IPS DF 6.9 (cell line): Measurements from ENCODE around the gene SRSF8.

Experiments
- DNase-seq: peaks from one replicate; pipeline ENCODE4 v3.0.0-alpha.2; 2013; ENCODE audit warnings: low read depth, low spot score
- H3K27ac ChIP-seq: one replicate; pipeline ENCODE4 v1.5.1; 2013; ENCODE audit warnings: low read length, control low read depth
- H3K27me3 ChIP-seq: 2 replicates; pipeline ENCODE4 v1.6.1; 2013; ENCODE audit warnings: mild to moderate bottlenecking, low read length; ENCODE audit not compliant: control insufficient read depth, insufficient read depth
- H3K36me3 ChIP-seq: 2 replicates; pipeline ENCODE4 v1.6.1; 2013; ENCODE audit warnings: low read length; ENCODE audit not compliant: control insufficient read depth, insufficient read depth
- H3K4me1 ChIP-seq: 2 replicates; pipeline ENCODE4 v1.6.1; 2013; ENCODE audit warnings: low read length; ENCODE audit not compliant: control insufficient read depth, insufficient read depth
- H3K4me3 ChIP-seq: 2 replicates; pipeline ENCODE4 v1.5.1; 2013; ENCODE audit warnings: mild to moderate bottlenecking, low read length
- H3K9me3 ChIP-seq: 2 replicates; pipeline ENCODE4 v1.6.1; 2013; ENCODE audit warnings: low read length, inconsistent platforms; ENCODE audit not compliant: control insufficient read depth, insufficient read depth
- WGBS: extraction: QIAGEN DNeasy Blood & Tissue Kit; methylation state at CpG from one replicate; pipeline ENCODE4 v1.1.7; 2013; ENCODE audit warnings: mixed read lengths, missing lambda C conversion rate; ENCODE audit not compliant: insufficient read length, insufficient coverage; 5-methylcytosine and 5-hydroxymethylcytosine counted together

The SRSF8 gene

DNA sequence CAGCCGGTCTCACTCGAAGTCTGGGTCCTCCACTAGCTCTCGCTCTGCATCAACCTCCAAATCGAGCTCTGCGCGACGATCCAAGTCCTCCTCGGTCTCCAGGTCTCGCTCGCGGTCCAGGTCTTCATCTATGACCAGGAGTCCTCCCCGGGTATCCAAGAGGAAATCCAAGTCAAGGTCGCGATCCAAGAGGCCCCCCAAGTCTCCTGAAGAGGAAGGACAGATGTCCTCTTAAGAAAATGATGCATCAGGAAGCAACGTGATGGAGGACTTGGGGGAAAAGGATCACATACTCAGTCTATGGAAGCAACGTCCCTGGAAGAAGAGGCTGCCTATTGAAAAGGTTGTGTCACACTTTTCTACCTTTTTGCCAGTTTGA is 1.1 kb downstream of the SRSF8 start:
- Histone ChIP-seq H3K27ac (no peak overlapping the region), H3K27me3 (no peaks in the 10 kb centered on the region), H3K4me1 (no peaks in the 10 kb centered on the region), H3K4me3 (peak overlapping the region; percentile 57), H3K36me3 (no peaks in the 10 kb centered on the region), H3K9me3 (no peaks in the 10 kb centered on the region)
- no CpG with 5 or more reads among the region's 16 CpGs for WGBS
- no peak for DNase-seq

DNA sequence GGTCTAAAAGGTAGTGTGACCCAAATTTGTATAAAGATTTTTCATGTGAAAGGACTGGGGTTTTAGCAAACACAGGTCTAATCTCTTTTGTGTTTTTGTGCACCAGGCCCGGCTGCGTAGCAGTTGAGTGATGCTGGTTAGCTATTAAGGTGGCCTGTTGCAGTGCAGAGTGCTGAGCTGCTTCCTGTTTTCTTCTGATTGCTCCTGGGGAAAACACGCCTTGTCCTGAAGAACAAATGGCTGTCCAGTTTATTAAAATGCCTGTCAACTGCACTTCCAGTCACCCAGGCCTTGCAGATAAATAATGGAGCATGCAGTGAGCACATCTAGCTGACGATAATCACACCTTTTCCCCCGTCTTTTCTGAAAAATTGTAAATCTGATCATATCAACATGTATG is 1.8 kb downstream of the SRSF8 start:
- WGBS = no CpG with 5 or more reads among the region's 5 CpGs
- no peaks in the 10 kb centered on the region for H3K9me3 ChIP-seq
- no peaks in the 10 kb centered on the region for H3K4me1 ChIP-seq
- H3K27me3 ChIP-seq = no peaks in the 10 kb centered on the region
- no peaks in the 10 kb centered on the region for H3K36me3 ChIP-seq
- DNase-seq = no peak
- H3K27ac ChIP-seq = no peak overlapping the region
- peak overlapping the region; percentile 19; the same call in 1 of the 2 replicates for H3K4me3 ChIP-seq

DNA sequence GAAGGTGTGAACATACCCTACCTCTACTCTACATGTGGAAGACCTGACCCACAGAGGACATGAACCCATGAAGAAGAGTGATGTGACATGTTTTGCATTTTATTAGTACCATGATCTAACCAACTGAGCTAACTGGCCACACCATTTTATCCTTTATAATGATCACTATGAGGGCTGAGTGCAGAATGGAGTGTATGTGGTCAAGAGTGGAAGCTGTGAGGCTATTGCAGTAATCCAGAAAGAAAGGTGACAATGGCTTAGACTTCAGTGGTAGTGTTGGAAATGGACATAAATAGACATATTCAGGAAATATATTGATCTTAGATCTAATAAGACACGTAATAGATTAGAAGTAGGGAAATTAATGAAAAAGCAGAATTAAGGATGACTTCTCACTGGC is 3.8 kb downstream of the SRSF8 start:
- Histone ChIP-seq H3K36me3 (no peaks in the 10 kb centered on the region), H3K27me3 (no peaks in the 10 kb centered on the region), H3K9me3 (no peaks in the 10 kb centered on the region), H3K4me3 (no peak overlapping the region), H3K4me1 (no peaks in the 10 kb centered on the region), H3K27ac (no peak overlapping the region)
- no peak for DNase-seq
- no CpG with 5 or more reads among the region's 1 CpG for WGBS

DNA sequence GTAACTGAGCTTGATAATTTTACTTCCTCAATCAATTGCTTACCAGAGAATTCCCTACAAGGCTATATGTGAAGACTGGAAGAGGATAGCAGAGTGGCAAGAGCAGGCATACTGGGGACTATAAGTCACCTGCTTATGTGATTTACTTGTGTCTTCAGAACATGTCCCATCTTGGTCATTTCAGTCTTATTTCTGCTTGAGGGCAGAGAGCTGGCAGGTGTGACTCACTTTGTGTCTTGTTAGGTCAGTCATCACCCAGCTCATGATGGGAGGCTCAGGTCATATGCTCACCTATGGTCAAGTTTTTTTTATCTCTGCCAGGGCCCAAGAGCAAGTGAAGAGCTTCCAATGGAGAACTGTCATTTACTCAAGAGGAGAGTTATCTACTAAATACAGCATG is 6.2 kb downstream of the SRSF8 start:
- DNase-seq = no peak
- Histone ChIP-seq H3K27ac (no peak overlapping the region), H3K27me3 (no peaks in the 10 kb centered on the region), H3K9me3 (no peaks in the 10 kb centered on the region), H3K4me1 (no peaks in the 10 kb centered on the region), H3K4me3 (no peak overlapping the region), H3K36me3 (no peaks in the 10 kb centered on the region)

DNA sequence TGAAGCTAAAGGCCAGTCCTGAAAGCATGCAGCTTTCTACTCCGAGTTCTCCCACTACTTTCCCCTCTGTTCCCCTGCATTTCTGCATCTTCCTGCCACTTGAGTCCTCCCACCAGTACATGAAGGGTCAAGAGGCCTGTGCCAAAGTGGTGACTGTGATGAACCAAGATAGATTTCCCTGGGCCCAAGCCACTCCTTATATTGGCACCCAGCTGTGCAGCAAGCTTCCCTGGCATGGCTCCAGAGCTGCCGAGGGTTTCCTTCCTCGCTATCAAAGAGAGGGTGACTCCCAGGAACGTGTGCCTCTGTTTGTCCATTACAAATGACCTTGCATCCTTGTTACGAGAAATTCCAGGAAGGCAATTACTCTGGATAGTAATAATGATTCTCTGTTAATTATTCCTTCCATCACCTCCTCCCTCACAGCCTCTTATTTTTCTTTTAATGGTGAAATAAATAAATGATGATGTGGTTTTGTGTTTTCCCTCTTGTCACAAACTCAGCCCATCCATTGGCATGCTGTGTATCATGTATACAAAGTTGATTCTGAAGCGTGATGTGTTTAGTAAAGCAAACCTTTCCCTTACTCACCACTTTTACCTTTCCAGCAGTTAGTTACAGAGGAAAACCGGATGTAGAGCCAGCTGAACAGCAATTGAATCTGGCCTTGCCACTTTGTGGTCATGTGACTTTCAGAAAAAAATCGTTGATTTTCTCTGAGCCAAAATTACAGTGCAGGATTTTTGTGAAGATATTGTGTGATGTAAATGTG is 8.3 kb downstream of the SRSF8 start:
- no peaks in the 10 kb centered on the region for H3K27me3 ChIP-seq
- H3K4me3 ChIP-seq = no peak overlapping the region
- H3K27ac ChIP-seq = no peak overlapping the region
- no peaks in the 10 kb centered on the region for H3K36me3 ChIP-seq
- DNase-seq = no peak
- no peaks in the 10 kb centered on the region for H3K4me1 ChIP-seq
- no peaks in the 10 kb centered on the region for H3K9me3 ChIP-seq
- no CpG with 5 or more reads among the region's 8 CpGs for WGBS

DNA sequence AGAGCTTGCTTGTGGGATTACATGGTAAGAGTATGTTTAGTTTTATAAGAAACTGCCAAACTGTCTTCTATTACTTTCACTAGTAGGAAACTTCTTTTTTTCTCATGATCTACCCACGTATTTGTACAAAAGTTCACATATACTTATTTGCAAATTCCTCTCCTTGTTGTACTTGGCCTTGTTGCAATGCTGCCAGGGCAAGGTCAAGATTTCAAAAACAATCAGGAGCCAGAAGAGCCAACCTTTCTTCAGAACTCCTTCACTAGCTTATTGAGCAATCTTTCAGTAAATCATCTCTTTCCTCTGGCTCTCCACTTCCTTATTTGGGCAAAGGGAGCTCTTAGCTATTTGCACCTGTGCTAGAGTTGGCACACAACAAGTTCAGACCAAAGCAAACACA is 9.7 kb downstream of the SRSF8 start:
- H3K4me3 ChIP-seq = no peak overlapping the region
- DNase-seq = no peak
- H3K9me3 ChIP-seq = no peaks in the 10 kb centered on the region
- peaks cover under 1% of the 10 kb centered on the region; the same call in 1 of the 2 replicates for H3K4me1 ChIP-seq
- H3K27ac ChIP-seq = no peak overlapping the region
- no CpG with 5 or more reads among the region's 1 CpG for WGBS
- no peaks in the 10 kb centered on the region for H3K27me3 ChIP-seq
- H3K36me3 ChIP-seq = no peaks in the 10 kb centered on the region

DNA sequence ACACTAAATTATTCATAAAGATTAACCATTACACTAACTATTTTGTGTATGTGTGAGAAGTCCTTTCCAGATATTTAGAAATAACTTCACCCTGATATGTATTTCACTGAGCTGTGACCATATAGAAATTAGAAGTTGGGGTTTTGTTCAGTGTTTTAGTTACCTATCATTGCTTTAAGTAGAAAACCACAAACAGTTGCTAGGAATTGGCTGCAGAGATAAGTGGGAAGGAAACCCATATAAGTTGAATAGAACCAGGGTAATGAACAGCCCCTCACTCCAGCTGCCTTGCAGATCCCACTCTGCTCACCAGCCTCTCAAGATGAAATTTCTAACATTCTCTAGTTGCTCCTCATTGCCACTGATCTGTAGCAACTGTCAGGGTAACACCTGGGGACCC is 10.3 kb downstream of the SRSF8 start:
- no peak for DNase-seq
- Histone ChIP-seq H3K4me3 (no peak overlapping the region), H3K27me3 (no peaks in the 10 kb centered on the region), H3K27ac (no peak overlapping the region), H3K9me3 (no peaks in the 10 kb centered on the region), H3K4me1 (peaks cover 3% of the 10 kb centered on the region; the same call in 1 of the 2 replicates), H3K36me3 (no peaks in the 10 kb centered on the region)

DNA sequence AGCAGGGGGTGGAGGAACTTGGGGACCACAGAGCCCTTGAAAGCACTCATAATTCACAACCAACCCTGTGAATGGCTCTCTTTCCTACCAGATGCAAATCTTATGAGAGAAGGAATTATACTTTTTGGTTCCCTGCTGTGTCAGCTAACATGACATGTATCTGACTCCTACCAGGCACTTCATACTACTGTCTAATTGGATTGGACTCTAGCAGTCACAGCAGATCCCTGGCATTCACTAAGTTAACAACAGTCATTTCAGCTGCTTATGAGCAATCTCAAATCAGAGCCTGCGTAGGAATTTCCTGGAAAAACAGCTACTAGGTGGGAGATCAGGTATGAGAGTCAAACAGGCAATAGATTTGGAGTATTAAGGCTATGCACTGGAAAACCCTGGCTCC is 11.8 kb downstream of the SRSF8 start:
- DNase-seq = no peak
- WGBS = no CpG with 5 or more reads among the region's 1 CpG
- no peaks in the 10 kb centered on the region for H3K36me3 ChIP-seq
- H3K9me3 ChIP-seq = no peaks in the 10 kb centered on the region
- H3K4me1 ChIP-seq = peaks cover 3% of the 10 kb centered on the region; the same call in 1 of the 2 replicates
- no peaks in the 10 kb centered on the region for H3K27me3 ChIP-seq
- no peak overlapping the region for H3K27ac ChIP-seq
- H3K4me3 ChIP-seq = no peak overlapping the region

DNA sequence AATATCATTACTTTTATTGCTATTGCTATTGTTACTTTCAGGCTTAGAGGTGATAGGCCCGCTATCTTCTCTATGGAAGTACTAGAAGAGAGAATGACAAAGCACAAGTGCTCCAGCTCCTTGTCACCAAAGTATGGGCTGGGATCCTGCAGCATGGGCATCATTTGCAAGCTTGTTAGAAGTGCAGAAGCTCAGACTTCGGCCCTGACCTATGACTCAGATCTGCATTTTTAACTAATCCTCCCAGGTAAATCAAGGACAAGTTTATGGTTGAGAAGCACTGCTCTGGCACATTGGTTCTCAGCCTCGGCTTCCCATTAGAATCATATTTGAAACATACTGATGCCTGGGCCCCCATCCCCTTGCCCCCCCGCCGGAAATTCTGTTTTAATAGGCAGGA is 14.3 kb downstream of the SRSF8 start:
- no CpG with 5 or more reads among the region's 5 CpGs for WGBS
- Histone ChIP-seq H3K4me3 (no peak overlapping the region), H3K9me3 (no peaks in the 10 kb centered on the region), H3K27ac (no peak overlapping the region), H3K4me1 (peaks cover 3% of the 10 kb centered on the region; the same call in 1 of the 2 replicates), H3K36me3 (no peaks in the 10 kb centered on the region), H3K27me3 (no peaks in the 10 kb centered on the region)
- DNase-seq = no peak

DNA sequence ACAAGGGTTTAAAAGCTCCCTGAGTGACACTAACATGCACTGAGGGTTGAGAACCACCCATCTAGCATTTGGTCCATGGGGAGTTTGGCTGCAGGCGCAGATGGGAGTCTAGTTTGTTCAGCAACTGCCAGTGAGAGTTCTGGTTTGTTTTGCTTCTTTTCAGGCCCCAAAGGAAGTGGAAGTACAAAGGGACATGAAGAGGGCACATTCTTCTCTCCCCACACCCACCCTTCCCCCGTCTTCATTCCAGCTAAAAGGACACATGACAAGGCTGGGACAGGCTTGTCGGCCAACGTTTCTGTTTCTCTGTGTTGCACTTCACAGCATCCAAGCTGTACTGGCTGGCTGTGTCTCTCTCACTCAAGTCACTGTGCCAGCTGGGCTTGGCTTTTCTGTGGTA is 14.7 kb downstream of the SRSF8 start:
- Histone ChIP-seq H3K27ac (no peak overlapping the region), H3K27me3 (no peaks in the 10 kb centered on the region), H3K4me3 (no peak overlapping the region), H3K36me3 (no peaks in the 10 kb centered on the region), H3K4me1 (peaks cover 3% of the 10 kb centered on the region; the same call in 1 of the 2 replicates), H3K9me3 (no peaks in the 10 kb centered on the region)
- DNase-seq = no peak
- no CpG with 5 or more reads among the region's 4 CpGs for WGBS

DNA sequence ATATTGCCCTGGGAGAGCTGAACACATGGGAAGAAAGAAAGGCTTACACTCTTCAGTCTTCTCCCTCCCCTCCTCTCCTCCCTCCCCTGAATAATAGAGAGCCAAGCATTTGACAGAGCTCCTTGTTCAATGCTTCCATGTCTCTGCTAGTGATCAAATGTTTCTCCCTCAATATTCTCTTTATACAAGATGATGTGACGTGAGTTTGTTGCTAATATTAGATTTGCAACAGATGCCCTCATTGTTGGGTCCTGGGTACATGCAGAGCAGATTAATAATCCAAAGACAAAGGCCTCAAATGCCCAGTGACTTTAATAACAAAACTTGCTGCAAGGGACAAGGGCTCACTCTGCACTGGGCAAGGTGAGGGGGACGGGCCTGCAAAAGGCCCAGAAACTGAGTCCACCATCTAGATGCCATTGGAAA is 15.9 kb downstream of the SRSF8 start:
- Histone ChIP-seq H3K4me1 (peaks cover 3% of the 10 kb centered on the region; the same call in 1 of the 2 replicates), H3K27me3 (no peaks in the 10 kb centered on the region), H3K27ac (no peak overlapping the region), H3K4me3 (no peak overlapping the region), H3K9me3 (no peaks in the 10 kb centered on the region), H3K36me3 (no peaks in the 10 kb centered on the region)
- DNase-seq = no peak
- WGBS = no CpG with 5 or more reads among the region's 2 CpGs
